Testis (tissue), 2 donors: ENCODE data around the gene LGALS3BP.

Source experiments
- CTCF ChIP-seq, 3 experiments: fragments of 450-650 bp in 2 of 3; fragments of 200-600 bp in 1 of 3; sonication (generic) in 1 of 3; IDR thresholded peaks; one replicate each; pipeline ENCODE4 v1.5.1; 2016 to 2019; ENCODE audit warnings: antibody characterized with exemption in 3 of 3, mild to moderate bottlenecking in 2 of 3, moderate library complexity in 1 of 3
- POLR2A ChIP-seq: fragments of 450-650 bp; IDR thresholded peaks from one replicate; pipeline ENCODE4 v1.6.1; 2017; ENCODE audit warnings: antibody characterized with exemption, mild to moderate bottlenecking, moderate library complexity

- TF ChIP-seq CTCF (IDR thresholded peaks at IDR 0.05) (no peak), POLR2A (no peak)
These were observed 1.5 kb upstream of the LGALS3BP start for GRCh38 chr17:78981010-78981888.
